H9 (cell line): ENCODE data around the gene TUBA8. TPM values are rescaled to one million over a fixed set of nuclear protein-coding genes. Genes with fewer than 3 reads are reported as not detected.

Source experiments
- DNase-seq: peaks from one replicate; pipeline ENCODE4 v3.0.0-alpha.2; 2017
- H2AFZ ChIP-seq: one replicate; pipeline ENCODE4 v1.6.1; 2013; ENCODE audit warnings: mild to moderate bottlenecking, low read length, control low read depth, moderate library complexity
- H2AK5ac ChIP-seq: 2 replicates; pipeline ENCODE4 v1.6.1; 2013; ENCODE audit warnings: low read length, control low read depth, mixed read lengths; ENCODE audit not compliant: insufficient read length
- H2BK120ac ChIP-seq: one replicate; pipeline ENCODE4 v1.6.1; 2013; ENCODE audit warnings: low read depth, mild to moderate bottlenecking, low read length, control low read depth, inconsistent platforms; ENCODE audit not compliant: poor library complexity, severe bottlenecking
- H2BK12ac ChIP-seq: 2 replicates; pipeline ENCODE4 v1.6.1; 2013; ENCODE audit warnings: low read length, control low read depth, mixed read lengths, low read depth; ENCODE audit not compliant: insufficient read length
- H2BK15ac ChIP-seq: 2 replicates; pipeline ENCODE4 v1.6.1; 2013; ENCODE audit warnings: low read depth, low read length, control low read depth
- H2BK20ac ChIP-seq: one replicate; pipeline ENCODE4 v1.6.1; 2013; ENCODE audit warnings: low read depth, mild to moderate bottlenecking, low read length, control low read depth, inconsistent platforms; ENCODE audit not compliant: poor library complexity, severe bottlenecking
- H2BK5ac ChIP-seq: 2 replicates; pipeline ENCODE4 v1.6.1; 2013; ENCODE audit warnings: low read length, control low read depth, mixed read lengths; ENCODE audit not compliant: insufficient read length
- H3K14ac ChIP-seq: 2 replicates; pipeline ENCODE4 v1.6.1; 2013; ENCODE audit warnings: low read length, control low read depth; ENCODE audit not compliant: insufficient read depth
- H3K18ac ChIP-seq: 2 replicates; pipeline ENCODE4 v1.6.1; 2013; ENCODE audit warnings: low read depth, mild to moderate bottlenecking, mixed read lengths, low read length, control low read depth; ENCODE audit not compliant: insufficient read length
- H3K23ac ChIP-seq: 2 replicates; pipeline ENCODE4 v1.6.1; 2013; ENCODE audit warnings: low read length, control low read depth, mixed read lengths, low read depth; ENCODE audit not compliant: insufficient read length
- H3K23me2 ChIP-seq: 2 replicates; pipeline ENCODE4 v1.6.1; 2013; ENCODE audit warnings: low read depth, mild to moderate bottlenecking, mixed read lengths, low read length, control low read depth; ENCODE audit not compliant: insufficient read length, poor library complexity, severe bottlenecking
- H3K27ac ChIP-seq: 2 replicates; pipeline ENCODE4 v1.5.1; 2013; ENCODE audit warnings: low read length, control low read depth, mixed read lengths, low read depth; ENCODE audit not compliant: insufficient read length
- H3K27me3 ChIP-seq: 2 replicates; pipeline ENCODE4 v1.6.1; 2013; ENCODE audit warnings: low read length, control low read depth, inconsistent platforms; ENCODE audit not compliant: insufficient read depth
- H3K4ac ChIP-seq: 2 replicates; pipeline ENCODE4 v1.6.1; 2013; ENCODE audit warnings: low read depth, mild to moderate bottlenecking, control low read depth, inconsistent platforms, low read length, moderate library complexity
- H3K4me1 ChIP-seq: 2 replicates; pipeline ENCODE4 v1.6.1; 2013; ENCODE audit warnings: low read length, control low read depth, inconsistent platforms; ENCODE audit not compliant: insufficient read depth
- H3K4me2 ChIP-seq: 2 replicates; pipeline ENCODE4 v1.6.1; 2013; ENCODE audit warnings: low read length, control low read depth, mixed read lengths; ENCODE audit not compliant: insufficient read length, insufficient read depth
- H3K56ac ChIP-seq: 2 replicates; pipeline ENCODE4 v1.6.1; 2013; ENCODE audit warnings: low read depth, mild to moderate bottlenecking, mixed read lengths, low read length, control low read depth; ENCODE audit not compliant: insufficient read length
- H3K79me1 ChIP-seq: 2 replicates; pipeline ENCODE4 v1.6.1; 2013; ENCODE audit warnings: low read depth, mild to moderate bottlenecking, moderate library complexity, low read length, control low read depth, inconsistent platforms; ENCODE audit not compliant: insufficient read depth, poor library complexity, severe bottlenecking
- H3K79me2 ChIP-seq: 2 replicates; pipeline ENCODE4 v1.6.1; 2013; ENCODE audit warnings: low read length, control low read depth, inconsistent platforms; ENCODE audit not compliant: insufficient read depth
- H3K9ac ChIP-seq: 2 replicates; pipeline ENCODE4 v1.6.1; 2013; ENCODE audit warnings: low read length, control low read depth, mixed read lengths; ENCODE audit not compliant: insufficient read length; ENCODE audit errors: extremely low read depth
- H3K9me3 ChIP-seq: one replicate; pipeline ENCODE4 v1.6.1; 2013; ENCODE audit warnings: low read depth, low read length, inconsistent platforms; ENCODE audit not compliant: control insufficient read depth
- H3T11ph ChIP-seq: one replicate; pipeline ENCODE4 v1.6.1; 2013; ENCODE audit warnings: mild to moderate bottlenecking, low read length, control low read depth, inconsistent platforms
- H4K20me1 ChIP-seq: one replicate; pipeline ENCODE4 v1.6.1; 2013; ENCODE audit not compliant: control insufficient read depth, insufficient read length, insufficient read depth
- H4K5ac ChIP-seq: 2 replicates; pipeline ENCODE4 v1.6.1; 2013; ENCODE audit warnings: low read depth, mild to moderate bottlenecking, mixed read lengths, low read length, control low read depth; ENCODE audit not compliant: insufficient read length
- H4K8ac ChIP-seq: replicated peaks from 2 replicates; pipeline ENCODE4 v1.6.1; 2013; ENCODE audit warnings: low read length, control low read depth, mixed read lengths, low read depth; ENCODE audit not compliant: insufficient read length
- H4K91ac ChIP-seq: 2 replicates; pipeline ENCODE4 v1.6.1; 2013; ENCODE audit warnings: low read depth, mild to moderate bottlenecking, moderate library complexity, mixed read lengths, low read length, control low read depth; ENCODE audit not compliant: insufficient read length
- H3K27ac Mint-ChIP-seq, 3 experiments: 2 replicates in 2 of 3; 3 replicates in 1 of 3; pipeline ENCODE4 v1.8.0; 2020 to 2021; ENCODE audit warnings: mixed read lengths in 3 of 3, mild to moderate bottlenecking in 1 of 3, moderate library complexity in 1 of 3
- H3K27me3 Mint-ChIP-seq: 2 replicates; pipeline ENCODE4 v1.8.0; 2021; ENCODE audit warnings: low read depth, mild to moderate bottlenecking, moderate library complexity, mixed read lengths
- H3K36me3 Mint-ChIP-seq, 3 experiments: 2 replicates in 2 of 3; 3 replicates in 1 of 3; pipeline ENCODE4 v1.8.0; 2020 to 2021; ENCODE audit warnings: low read depth in 3 of 3, mixed read lengths in 3 of 3; ENCODE audit not compliant: insufficient read depth in 1 of 3
- H3K4me1 Mint-ChIP-seq, 2 experiments: 2 replicates each; pipeline ENCODE4 v1.8.0; 2020; ENCODE audit warnings: mixed read lengths in 2 of 2
- H3K4me3 Mint-ChIP-seq, 2 experiments: 2 replicates in 1 of 2; 3 replicates in 1 of 2; pipeline ENCODE4 v1.8.0; 2020 to 2021; ENCODE audit warnings: mild to moderate bottlenecking in 2 of 2, mixed read lengths in 2 of 2, moderate library complexity in 1 of 2
- H3K9me3 Mint-ChIP-seq, 2 experiments: 2 replicates in 1 of 2; 3 replicates in 1 of 2; pipeline ENCODE4 v1.8.0; 2020; ENCODE audit warnings: mild to moderate bottlenecking in 2 of 2, mixed read lengths in 2 of 2, moderate library complexity in 1 of 2
- WGBS: extraction: QIAGEN DNeasy Blood & Tissue Kit; methylation state at CpG from one replicate; pipeline ENCODE4 v1.1.7; 2013; ENCODE audit warnings: missing lambda C conversion rate, low lambda C conversion rate, mixed read lengths; ENCODE audit not compliant: insufficient read length; ENCODE audit errors: extremely low coverage; 5-methylcytosine and 5-hydroxymethylcytosine counted together
- total RNA-seq: library from RNA; stranded (reverse); gene quantifications from 2 replicates; pipeline ENCODE4 v1.2.1, GENCODE V29; 2021
- TF ChIP-seq, protein P1 (sequence below): fragments of 200-600 bp; sonication (generic); conservative IDR thresholded peaks from 3 replicates; pipeline ENCODE4 v1.8.0; 2021; ENCODE audit warnings: antibody characterized with exemption, mild to moderate bottlenecking

Gene TUBA8
- total RNA-seq, 1 experiment from 2014 or later: 2.0 TPM

DNA sequence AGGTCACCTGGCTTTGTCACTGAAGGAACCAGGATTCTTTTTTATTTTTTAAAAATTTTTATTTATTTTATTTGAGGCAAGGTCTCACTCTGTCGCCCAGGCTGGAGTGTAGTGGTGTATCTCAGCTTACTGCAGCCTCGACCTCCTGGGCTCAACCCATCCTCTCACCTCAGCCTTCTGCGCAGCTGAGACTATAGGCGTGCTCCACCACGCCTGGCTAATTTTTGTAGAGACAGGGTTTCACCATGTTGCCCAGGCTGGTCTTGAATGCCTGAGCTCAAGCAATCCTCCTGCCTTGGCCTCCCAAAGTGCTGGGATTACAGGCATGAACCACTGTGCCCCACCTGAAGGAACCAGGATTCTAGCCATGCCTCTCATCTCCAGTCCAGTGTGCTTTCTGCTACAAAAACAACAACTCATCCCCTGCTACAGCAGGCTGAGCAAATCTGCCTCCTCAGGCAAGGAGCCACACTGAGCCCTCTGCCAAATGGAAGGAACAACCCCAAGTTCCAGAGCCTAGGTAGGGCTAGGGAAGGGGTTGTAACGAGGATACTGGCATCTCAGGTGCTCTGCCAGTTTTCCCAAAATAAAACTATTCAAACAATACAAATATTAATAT lies 35.4 kb upstream of the TUBA8 start:
- no peak overlapping the region for H2AFZ ChIP-seq
- H2BK120ac ChIP-seq: no peak overlapping the region
- H3K4me2 ChIP-seq: no peak overlapping the region
- H3T11ph ChIP-seq: no peak overlapping the region
- Mint-ChIP-seq H3K4me3 (no peak overlapping the region), H3K9me3 (no peaks in the 10 kb centered on the region), H3K36me3 (peaks cover 8 to 13% (median 11%) of the 10 kb centered on the region in 3 experiments), H3K4me1 (peaks cover 15 to 22% of the 10 kb centered on the region in 2 experiments), H3K27ac (no peak overlapping the region), H3K27me3 (peaks cover 16% of the 10 kb centered on the region; the same call in 1 of the 2 replicates)
- H4K8ac ChIP-seq: no peak overlapping the region
- no peak overlapping the region for H2BK5ac ChIP-seq
- no peak overlapping the region for H2BK20ac ChIP-seq
- WGBS: no CpG with 5 or more reads among the region's 6 CpGs
- H3K79me2 ChIP-seq: no peaks in the 10 kb centered on the region
- H3K14ac ChIP-seq: no peak overlapping the region
- H3K4ac ChIP-seq: no peak overlapping the region
- no peaks in the 10 kb centered on the region for H3K79me1 ChIP-seq
- H3K27ac ChIP-seq: no peak overlapping the region
- TF ChIP-seq, protein P1, sequence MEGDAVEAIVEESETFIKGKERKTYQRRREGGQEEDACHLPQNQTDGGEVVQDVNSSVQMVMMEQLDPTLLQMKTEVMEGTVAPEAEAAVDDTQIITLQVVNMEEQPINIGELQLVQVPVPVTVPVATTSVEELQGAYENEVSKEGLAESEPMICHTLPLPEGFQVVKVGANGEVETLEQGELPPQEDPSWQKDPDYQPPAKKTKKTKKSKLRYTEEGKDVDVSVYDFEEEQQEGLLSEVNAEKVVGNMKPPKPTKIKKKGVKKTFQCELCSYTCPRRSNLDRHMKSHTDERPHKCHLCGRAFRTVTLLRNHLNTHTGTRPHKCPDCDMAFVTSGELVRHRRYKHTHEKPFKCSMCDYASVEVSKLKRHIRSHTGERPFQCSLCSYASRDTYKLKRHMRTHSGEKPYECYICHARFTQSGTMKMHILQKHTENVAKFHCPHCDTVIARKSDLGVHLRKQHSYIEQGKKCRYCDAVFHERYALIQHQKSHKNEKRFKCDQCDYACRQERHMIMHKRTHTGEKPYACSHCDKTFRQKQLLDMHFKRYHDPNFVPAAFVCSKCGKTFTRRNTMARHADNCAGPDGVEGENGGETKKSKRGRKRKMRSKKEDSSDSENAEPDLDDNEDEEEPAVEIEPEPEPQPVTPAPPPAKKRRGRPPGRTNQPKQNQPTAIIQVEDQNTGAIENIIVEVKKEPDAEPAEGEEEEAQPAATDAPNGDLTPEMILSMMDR: no peak
- H3K23me2 ChIP-seq: peaks cover 5% of the 10 kb centered on the region
- H2BK12ac ChIP-seq: no peak overlapping the region
- H3K9ac ChIP-seq: no peak overlapping the region
- H3K18ac ChIP-seq: no peak overlapping the region
- H3K56ac ChIP-seq: no peak overlapping the region
- peaks cover 2% of the 10 kb centered on the region for H4K20me1 ChIP-seq
- H3K27me3 ChIP-seq: no peaks in the 10 kb centered on the region
- no peak overlapping the region for H3K23ac ChIP-seq
- H3K9me3 ChIP-seq: no peaks in the 10 kb centered on the region
- DNase-seq: no peak
- H4K5ac ChIP-seq: no peak overlapping the region
- no peaks in the 10 kb centered on the region for H3K4me1 ChIP-seq
- H2BK15ac ChIP-seq: no peak overlapping the region
- H2AK5ac ChIP-seq: no peak overlapping the region
- no peak overlapping the region for H4K91ac ChIP-seq
